ENCODE measurements around the gene MAPKAPK5. TPM values are rescaled to one million over a fixed set of nuclear protein-coding genes. Genes with fewer than 3 reads are reported as not detected.

Gene MAPKAPK5
- polyA plus RNA-seq, 3 donors = 25.3 to 58.2 (median 28.2) TPM

DNA sequence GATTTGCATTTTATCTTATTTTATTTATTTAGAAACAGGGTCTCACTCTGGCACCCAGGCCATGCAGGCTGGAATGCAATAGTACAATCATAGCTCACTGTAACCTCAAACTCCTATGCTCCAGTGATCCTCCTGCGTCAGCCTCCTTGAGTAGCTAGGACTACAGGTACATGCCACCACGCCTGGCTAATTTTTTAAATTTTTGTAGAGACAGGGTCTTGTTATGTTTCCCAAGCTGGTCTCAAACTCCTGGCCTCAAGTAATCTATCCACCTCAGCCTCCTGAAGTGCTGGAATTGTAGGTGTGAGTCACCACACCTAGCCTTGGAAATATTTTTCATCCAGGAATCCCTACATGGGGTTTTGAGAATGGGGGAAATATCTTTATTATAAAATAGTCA is 84.6 kb downstream of the MAPKAPK5 start:
- no peak overlapping the region for H3K4me3 Mint-ChIP-seq
- no peaks in the 10 kb centered on the region for H3K36me3 ChIP-seq (replicated peaks in 1 of 2; ENCODE audit: control insufficient read depth in 1 of 2, insufficient read depth in 2 of 2, low read length in 2 of 2)
- H3K27ac ChIP-seq (ENCODE audit: low read depth in 1 of 2, low read length in 2 of 2) = no peak overlapping the region
- peaks cover 0 to 1% (median 0%) of the 10 kb centered on the region in 3 donors for H3K27me3 Mint-ChIP-seq (ENCODE audit: low read depth in 3 of 3)
- no peaks in the 10 kb centered on the region for H3K36me3 Mint-ChIP-seq
- no peak for TF ChIP-seq CTCF (IDR thresholded peaks at IDR 0.05)
- H3K4me1 Mint-ChIP-seq = no peaks in the 10 kb centered on the region
- no peak overlapping the region for H3K4me2 ChIP-seq (replicated peaks; ENCODE audit: extremely low read depth, low read length, poor library complexity, severe bottlenecking)
- no peaks in the 10 kb centered on the region for H4K20me1 ChIP-seq (ENCODE audit: insufficient read depth, low read length)
- intact Hi-C loops (cut with micrococcal nuclease) = no loop called here
- H3K27me3 ChIP-seq (ENCODE audit: control insufficient read depth in 2 of 2, insufficient read depth in 2 of 2, low read length in 2 of 2) = no peaks in the 10 kb centered on the region
- no peaks in the 10 kb centered on the region for H3K4me1 ChIP-seq (ENCODE audit: control insufficient read depth in 1 of 2, insufficient read depth in 2 of 2, low read length in 2 of 2)
- H3K4me3 ChIP-seq (replicated peaks in 1 of 3; ENCODE audit: low read depth in 2 of 3, low read length in 3 of 3) = no peak overlapping the region
- H3K79me2 ChIP-seq (ENCODE audit: insufficient read depth, low read length) = no peaks in the 10 kb centered on the region
- no peak overlapping the region for H3K27ac Mint-ChIP-seq
- H3K9ac ChIP-seq (ENCODE audit: insufficient read depth, low read length, poor library complexity, severe bottlenecking) = no peak overlapping the region
- peaks cover 0 to 2% (median 0%) of the 10 kb centered on the region in 7 donors for H3K9me3 Mint-ChIP-seq
- no peak for DNase-seq
- H2AFZ ChIP-seq (ENCODE audit: insufficient read depth, low read depth, low read length, poor library complexity, severe bottlenecking) = no peak overlapping the region
- WGBS (ENCODE audit: insufficient coverage) = no CpG with 5 or more reads among the region's 2 CpGs
- H3K9me3 ChIP-seq (replicated peaks in 1 of 2; ENCODE audit: control insufficient read depth in 1 of 2, insufficient read depth in 1 of 2, low read length in 2 of 2) = no peaks in the 10 kb centered on the region

DNA sequence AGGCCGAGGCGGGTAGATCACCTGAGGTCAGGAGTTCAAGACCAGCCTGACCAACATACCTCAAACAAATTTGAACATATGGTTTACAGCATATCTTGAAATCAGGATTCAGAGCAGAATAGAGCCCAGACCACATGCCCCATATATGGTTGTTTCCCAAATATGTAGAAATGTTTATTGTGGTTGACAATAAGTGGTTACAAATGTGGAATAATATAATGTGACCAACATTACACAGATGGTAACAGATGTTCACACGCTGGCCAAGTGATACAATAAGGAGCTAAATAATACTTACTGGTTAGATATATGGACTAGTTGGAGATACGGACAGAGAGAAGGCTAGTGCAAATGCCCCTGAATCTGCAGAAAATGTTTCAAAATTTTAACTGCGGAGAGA is 85.3 kb downstream of the MAPKAPK5 start:
- no peaks in the 10 kb centered on the region for H4K20me1 ChIP-seq (ENCODE audit: insufficient read depth, low read length)
- Mint-ChIP-seq H3K36me3 (no peaks in the 10 kb centered on the region), H3K4me3 (no peak overlapping the region), H3K27me3 (ENCODE audit: low read depth in 3 of 3) (peaks cover 0 to 1% (median 0%) of the 10 kb centered on the region in 3 donors), H3K9me3 (peaks cover 0 to 2% (median 0%) of the 10 kb centered on the region in 7 donors), H3K27ac (no peak overlapping the region), H3K4me1 (no peaks in the 10 kb centered on the region)
- H2AFZ ChIP-seq (ENCODE audit: insufficient read depth, low read depth, low read length, poor library complexity, severe bottlenecking) = no peak overlapping the region
- no peaks in the 10 kb centered on the region for H3K9me3 ChIP-seq (replicated peaks in 1 of 2; ENCODE audit: control insufficient read depth in 1 of 2, insufficient read depth in 1 of 2, low read length in 2 of 2)
- no peaks in the 10 kb centered on the region for H3K27me3 ChIP-seq (ENCODE audit: control insufficient read depth in 2 of 2, insufficient read depth in 2 of 2, low read length in 2 of 2)
- 100% methylated on average over 2 of the region's 5 CpGs for WGBS (ENCODE audit: insufficient coverage)
- no peaks in the 10 kb centered on the region for H3K36me3 ChIP-seq (replicated peaks in 1 of 2; ENCODE audit: control insufficient read depth in 1 of 2, insufficient read depth in 2 of 2, low read length in 2 of 2)
- H3K4me2 ChIP-seq (replicated peaks; ENCODE audit: extremely low read depth, low read length, poor library complexity, severe bottlenecking) = no peak overlapping the region
- intact Hi-C loops (cut with micrococcal nuclease) = no loop called here
- H3K4me1 ChIP-seq (ENCODE audit: control insufficient read depth in 1 of 2, insufficient read depth in 2 of 2, low read length in 2 of 2) = no peaks in the 10 kb centered on the region
- no peak overlapping the region for H3K4me3 ChIP-seq (replicated peaks in 1 of 3; ENCODE audit: low read depth in 2 of 3, low read length in 3 of 3)
- no peak overlapping the region for H3K27ac ChIP-seq (ENCODE audit: low read depth in 1 of 2, low read length in 2 of 2)
- H3K9ac ChIP-seq (ENCODE audit: insufficient read depth, low read length, poor library complexity, severe bottlenecking) = no peak overlapping the region
- no peak for TF ChIP-seq CTCF (IDR thresholded peaks at IDR 0.05)
- H3K79me2 ChIP-seq (ENCODE audit: insufficient read depth, low read length) = no peaks in the 10 kb centered on the region
- DNase-seq = no peak
